ENCODE data around the gene IVNS1ABP.
"Not testable (repeated sequence)": the region's sequence is repeated elsewhere in the genome, so short reads cannot be mapped to it uniquely, and the experiment has no call there.

The IVNS1ABP gene

GRCh38 chr1:185325413-185325812, 8.4 kb upstream of the IVNS1ABP start:
- peak; percentile 8 for DNase-seq

- no peak for DNase-seq
Measured at GRCh38 chr1:185324118-185324517, 7.1 kb upstream of the IVNS1ABP start.

DNA sequence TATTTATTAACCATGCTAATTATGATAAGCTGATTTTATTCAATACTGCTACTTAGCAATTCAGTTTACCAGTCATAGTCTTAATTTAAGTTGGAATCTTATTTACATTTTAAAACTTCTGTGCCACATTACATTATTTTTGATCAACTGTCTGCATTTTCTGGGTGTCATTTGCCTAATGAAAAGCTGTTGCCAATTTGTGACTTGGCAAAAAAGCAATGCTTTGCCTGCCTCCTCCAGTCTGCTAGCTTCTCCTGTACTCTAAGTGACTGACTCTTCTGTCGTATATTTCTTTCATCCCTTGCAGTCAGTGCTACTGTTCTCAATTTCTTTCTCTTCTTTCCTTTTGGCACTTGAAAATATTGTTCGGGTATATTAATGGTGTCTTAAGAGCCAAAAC, 5.6 kb upstream of the IVNS1ABP start:
- no peak for DNase-seq

GRCh38 chr1:185321653-185322221, 4.7 kb upstream of the IVNS1ABP start:
- DNase-seq = not testable (repeated sequence)

- DNase-seq = not testable (repeated sequence)
Measured at GRCh38 chr1:185321104-185321503, 4.1 kb upstream of the IVNS1ABP start.

- DNase-seq = no peak
Measured at GRCh38 chr1:185319139-185319475, 2.1 kb upstream of the IVNS1ABP start.

DNA sequence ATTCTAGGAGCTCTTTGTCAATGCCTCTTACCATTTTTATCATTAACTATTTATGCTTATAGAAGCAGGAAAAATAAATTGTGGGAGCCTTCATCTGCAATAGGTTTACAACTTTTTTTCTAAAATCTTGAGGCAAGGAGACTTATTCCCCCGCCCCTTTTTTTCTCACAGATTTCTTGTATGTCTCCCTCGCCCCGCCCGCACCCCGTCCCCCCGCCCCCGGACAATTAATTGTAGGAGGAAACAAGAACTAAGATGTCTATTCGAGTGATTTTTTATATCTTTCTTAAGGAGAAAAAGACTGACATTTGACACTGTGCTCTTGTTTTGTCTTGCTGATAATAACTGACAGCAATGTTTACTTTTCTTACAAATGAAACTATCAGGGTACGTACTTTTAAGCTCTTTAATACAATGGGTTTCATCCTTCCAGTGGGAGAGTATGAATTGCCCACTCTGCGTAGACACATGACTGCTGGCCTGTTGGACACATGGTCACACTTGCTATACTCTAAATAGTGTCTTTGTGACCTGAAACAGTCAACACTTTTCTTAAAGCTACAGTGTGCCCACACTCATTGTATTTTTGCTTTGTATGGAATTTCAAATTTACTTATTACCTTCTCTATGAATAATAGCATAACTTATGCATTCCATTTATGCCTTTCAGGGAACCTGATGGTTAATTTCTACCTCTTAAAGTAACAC, 1.5 kb upstream of the IVNS1ABP start:
- DNase-seq = no peak

- DNase-seq = peak; percentile 59
Measured at GRCh38 chr1:185317886-185318310, 855 bp upstream of the IVNS1ABP start.

DNA sequence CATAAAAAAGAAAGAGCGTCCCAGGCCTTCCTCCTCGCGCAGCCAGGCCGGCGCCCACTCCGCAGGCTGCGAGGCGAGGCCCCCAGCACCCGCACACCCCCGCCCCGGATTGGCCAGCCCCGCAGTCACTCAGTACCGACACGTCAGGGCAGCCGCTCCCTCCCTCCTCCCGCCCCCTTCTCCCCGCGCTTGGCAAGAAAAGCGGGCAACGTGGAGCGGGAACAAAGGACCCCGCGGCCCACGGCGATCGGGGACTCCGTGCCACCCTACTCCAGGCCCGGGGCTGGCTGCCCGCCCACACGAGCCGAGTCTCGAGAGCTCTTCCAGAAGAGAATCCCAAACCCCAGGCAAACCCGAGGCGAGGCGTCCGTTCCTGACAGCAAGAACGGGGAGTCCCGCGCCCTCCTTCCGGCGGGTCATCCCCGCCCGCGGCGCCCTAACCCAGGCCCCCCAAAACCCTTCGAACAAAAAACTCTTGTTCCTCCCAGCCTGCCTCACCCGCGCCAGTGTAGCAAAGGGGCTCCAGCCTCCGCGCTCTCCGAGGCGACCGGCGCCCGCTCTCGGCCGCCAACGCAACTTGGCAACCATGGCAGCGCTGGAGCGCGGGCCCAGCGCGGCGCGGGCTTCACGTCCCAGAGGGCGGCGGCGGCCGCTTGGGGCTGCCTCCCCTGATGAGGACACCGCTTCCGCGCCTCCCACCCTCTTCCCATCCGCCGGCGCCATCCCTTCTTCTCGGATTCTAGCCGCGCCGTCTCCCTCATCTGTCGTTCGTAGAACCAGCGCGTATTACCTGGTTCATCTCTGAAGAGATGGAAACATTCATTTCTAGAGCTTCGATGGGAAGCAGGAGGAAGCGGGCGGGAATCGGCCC, 645 bp downstream of the IVNS1ABP start:
- peak; percentile 84 for DNase-seq

DNA sequence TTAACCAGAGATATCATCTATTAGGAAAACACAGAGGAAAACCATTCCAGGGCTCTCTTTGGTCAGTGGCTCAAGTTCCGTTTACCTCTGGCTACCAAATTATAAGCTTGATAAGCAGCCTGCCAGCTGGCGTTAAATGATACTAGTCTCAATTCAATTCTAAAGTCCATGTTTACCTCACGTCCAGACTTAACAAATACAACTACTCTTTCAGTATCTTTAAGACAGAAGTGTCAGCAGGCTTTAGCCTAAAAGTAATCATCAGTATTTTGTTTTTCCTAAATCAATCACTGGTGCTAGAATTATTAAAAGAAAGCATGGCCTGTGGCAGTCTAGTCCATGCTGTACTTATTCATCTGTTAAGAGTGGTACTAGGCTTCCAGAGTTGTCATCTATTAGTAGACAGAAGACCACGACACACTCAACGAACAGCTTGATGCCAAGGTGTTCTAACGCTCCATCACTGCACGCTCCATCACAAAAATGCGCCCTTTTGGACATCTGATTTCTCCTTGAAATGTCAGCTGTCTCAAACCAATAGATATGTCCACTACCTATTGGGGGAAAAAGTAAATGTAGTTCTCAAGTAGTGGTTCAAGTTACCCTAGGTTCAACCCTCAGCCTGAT, 1.5 kb downstream of the IVNS1ABP start:
- DNase-seq = peak; percentile 66

- DNase-seq = no peak
Measured at GRCh38 chr1:185314411-185314810, 2.6 kb downstream of the IVNS1ABP start.

DNA sequence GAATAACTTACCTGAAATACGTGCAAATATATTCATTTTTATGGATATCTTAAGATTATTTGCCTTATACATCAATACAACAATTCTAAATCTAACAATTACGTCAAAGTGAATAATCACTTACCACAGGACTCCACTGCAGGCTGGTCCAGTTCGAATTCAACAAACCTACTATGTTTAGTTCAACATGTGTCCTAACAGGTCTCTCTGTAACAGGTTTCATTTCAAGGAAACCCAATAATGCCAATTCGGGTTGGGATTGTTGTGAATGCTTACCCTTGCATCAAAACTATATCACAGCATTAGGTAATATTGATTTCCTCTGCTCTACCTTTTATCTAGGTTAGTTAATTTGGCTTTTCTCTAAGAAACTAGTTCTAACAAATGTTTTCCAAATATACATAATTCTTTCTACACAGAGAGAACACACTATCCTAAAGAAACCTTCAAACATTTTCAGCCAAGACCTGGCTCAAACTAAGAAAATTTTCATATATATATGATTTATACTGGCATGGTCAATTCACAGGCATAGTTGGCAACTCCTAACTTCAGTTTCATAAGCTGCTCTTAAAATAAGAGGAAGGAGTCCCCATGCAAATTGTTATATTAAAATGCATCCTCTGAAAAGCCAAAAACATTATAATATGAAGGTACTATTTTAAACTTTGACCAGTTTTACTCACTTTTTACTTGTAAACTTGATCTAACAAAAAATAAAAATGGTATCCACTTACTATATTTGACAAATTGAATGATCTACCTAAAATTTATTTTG, 4.5 kb downstream of the IVNS1ABP start:
- no peak for DNase-seq

DNA sequence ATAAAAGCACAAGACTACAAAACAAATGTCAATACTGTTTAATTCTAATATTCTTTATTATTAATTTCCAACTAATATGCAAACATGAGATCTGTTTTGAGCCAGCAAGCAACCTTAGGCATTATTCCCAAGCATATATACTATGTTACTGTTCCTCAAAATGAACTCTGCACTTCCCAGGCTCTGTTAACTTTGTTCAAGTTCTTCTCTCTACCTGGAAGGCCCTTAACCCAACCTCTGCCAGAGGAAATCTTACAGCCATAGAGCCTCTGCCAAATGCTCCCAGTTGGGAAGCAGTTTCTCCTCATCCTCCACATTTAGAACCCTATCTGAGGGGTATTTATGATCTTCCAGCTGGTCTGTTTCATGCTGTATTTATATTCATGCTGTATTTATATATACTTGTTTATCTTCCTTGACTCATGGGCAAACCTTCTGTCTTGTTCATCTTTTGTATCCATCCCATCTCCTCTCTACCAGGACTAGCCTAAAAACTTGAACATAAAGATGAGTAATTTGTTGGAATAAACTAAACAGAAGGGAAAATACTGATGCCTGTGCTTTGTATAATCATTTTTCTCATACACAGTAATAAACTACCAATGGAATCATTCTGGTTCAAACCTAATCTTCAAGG, 5.3 kb downstream of the IVNS1ABP start:
- no peak for DNase-seq

DNA sequence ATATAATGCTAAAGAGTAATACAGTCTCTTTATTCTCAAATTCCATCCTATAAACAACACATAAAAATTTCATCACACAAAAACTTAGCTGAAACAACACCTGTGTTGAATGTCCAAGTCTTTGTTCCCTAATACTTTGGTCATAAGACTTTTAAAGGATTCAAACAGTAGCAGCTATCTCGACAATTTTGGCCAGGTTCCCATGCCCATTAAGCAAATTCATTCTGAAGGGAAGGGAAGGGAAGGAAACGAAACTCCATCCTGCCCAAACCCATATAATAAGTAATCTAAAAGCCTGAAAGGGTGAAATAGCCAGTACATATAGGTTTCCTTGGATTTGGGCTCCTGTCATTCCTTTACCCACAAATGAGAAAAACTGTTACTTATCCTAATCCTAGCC, 7.5 kb downstream of the IVNS1ABP start:
- no peak for DNase-seq

DNA sequence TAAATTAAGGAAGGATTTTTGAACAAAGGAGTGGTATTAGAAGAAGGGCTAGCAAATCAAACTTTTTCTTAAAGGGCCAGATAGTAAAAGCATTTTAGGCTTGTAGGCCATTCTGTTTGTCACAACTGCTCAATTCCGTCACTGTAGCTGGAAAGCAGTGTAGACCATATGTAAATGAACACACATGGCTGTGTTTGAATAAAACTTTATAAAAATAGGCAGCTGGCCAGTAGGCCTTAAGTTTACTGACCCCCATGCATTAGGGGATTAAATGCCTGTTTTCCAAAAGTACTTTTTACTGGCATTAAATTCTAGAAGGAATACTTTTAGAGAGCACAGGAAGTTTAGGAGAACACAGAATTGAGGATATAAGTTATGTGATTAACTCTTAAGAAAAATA, 8.9 kb downstream of the IVNS1ABP start:
- DNase-seq = no peak

GRCh38 chr1:185305419-185305818, 11.6 kb downstream of the IVNS1ABP start:
- no peak for DNase-seq

- DNase-seq = no peak
Measured at GRCh38 chr1:185300152-185300551, 16.9 kb downstream of the IVNS1ABP start.

DNA sequence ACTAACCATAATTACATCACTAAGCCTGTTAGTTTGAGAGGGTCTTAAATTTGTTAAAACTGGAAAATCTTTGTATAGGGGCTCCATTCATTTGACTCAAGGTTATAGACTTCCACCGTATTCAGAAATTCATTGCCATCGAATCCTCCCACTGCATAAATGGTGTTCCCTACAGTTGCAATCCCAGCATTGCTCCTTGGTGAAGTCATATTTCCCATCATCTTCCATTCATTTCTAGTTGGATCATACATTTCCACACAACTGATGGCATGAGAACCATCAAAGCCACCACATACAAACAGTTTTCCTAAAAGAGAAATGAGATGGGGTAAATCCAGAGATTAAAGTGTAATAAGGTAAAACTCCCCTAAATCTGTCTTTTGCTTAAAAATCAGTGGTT, 19.1 kb downstream of the IVNS1ABP start:
- DNase-seq = no peak

- DNase-seq = no peak
Measured at GRCh38 chr1:185295091-185295490, 22.0 kb downstream of the IVNS1ABP start.

GRCh38 chr1:185293967-185294542, 23.0 kb downstream of the IVNS1ABP start:
- DNase-seq = no peak

DNA sequence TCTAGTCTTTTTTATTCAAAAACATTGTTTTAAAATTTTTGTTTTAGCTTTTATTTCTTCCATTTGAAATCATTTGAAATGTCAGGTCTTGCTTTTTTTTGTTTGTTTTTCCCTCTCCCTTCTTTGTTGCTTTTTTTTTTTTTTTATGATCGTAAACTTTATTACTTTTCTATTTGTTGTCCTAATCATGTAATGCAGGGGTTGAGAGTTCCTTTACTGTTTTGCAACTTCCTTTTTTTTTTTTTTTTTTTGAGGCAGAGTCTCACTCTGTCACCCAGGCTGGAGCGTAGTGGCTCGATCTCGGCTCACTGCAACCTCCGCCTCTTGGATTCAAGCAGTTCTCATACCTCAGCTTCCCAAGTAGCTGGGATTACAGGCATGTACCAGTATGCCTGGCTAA, 24.8 kb downstream of the IVNS1ABP start:
- DNase-seq = no peak

- no peak for DNase-seq
Measured at GRCh38 chr1:185291652-185292051, 25.4 kb downstream of the IVNS1ABP start.
